HG03558 (cell line): ENCODE measurements around the gene LDAH.
"Not testable (repeated sequence)": the region's sequence is repeated elsewhere in the genome, so short reads cannot be mapped to it uniquely, and the experiment has no call there.

Source experiments
- ATAC-seq: cut with Tn5 transposase; IDR thresholded peaks from one replicate; pipeline ENCODE4 v1.9.1; 2021; ENCODE audit warnings: moderate number of reproducible peaks; ENCODE audit not compliant: unreplicated experiment; ENCODE audit errors: extremely low read depth

Gene LDAH

GRCh38 chr2:20725782-20726181 is 97.1 kb downstream of the LDAH start:
- no peak for ATAC-seq

- ATAC-seq = no peak
Measured at GRCh38 chr2:20724500-20725053, 98.3 kb downstream of the LDAH start.

GRCh38 chr2:20723543-20723942 is 99.4 kb downstream of the LDAH start:
- no peak for ATAC-seq

- no peak for ATAC-seq
Measured at GRCh38 chr2:20722592-20723240, 100.2 kb downstream of the LDAH start.

GRCh38 chr2:20717641-20718040 is 105.3 kb downstream of the LDAH start:
- no peak for ATAC-seq

GRCh38 chr2:20716164-20716563 is 106.7 kb downstream of the LDAH start:
- not testable (repeated sequence) for ATAC-seq

GRCh38 chr2:20714412-20714811 is 108.5 kb downstream of the LDAH start:
- not testable (repeated sequence) for ATAC-seq

- ATAC-seq = not testable (repeated sequence)
Measured at GRCh38 chr2:20713585-20713984, 109.3 kb downstream of the LDAH start.

GRCh38 chr2:20711641-20712040 is 111.3 kb downstream of the LDAH start:
- ATAC-seq = not testable (repeated sequence)

- ATAC-seq = no peak
Measured at GRCh38 chr2:20707601-20708000, 115.3 kb downstream of the LDAH start.

- no peak for ATAC-seq
Measured at GRCh38 chr2:20706786-20707185, 116.1 kb downstream of the LDAH start.

GRCh38 chr2:20706217-20706616 is 116.7 kb downstream of the LDAH start:
- ATAC-seq = no peak

GRCh38 chr2:20704886-20705285 is 118.0 kb downstream of the LDAH start:
- no peak for ATAC-seq

- ATAC-seq = no peak
Measured at GRCh38 chr2:20702563-20702962, 120.3 kb downstream of the LDAH start.

GRCh38 chr2:20698916-20699613 is 123.8 kb downstream of the LDAH start:
- ATAC-seq = no peak

GRCh38 chr2:20697322-20697934 is 125.5 kb downstream of the LDAH start:
- no peak for ATAC-seq

- ATAC-seq = no peak
Measured at GRCh38 chr2:20696366-20696765, 126.5 kb downstream of the LDAH start.

GRCh38 chr2:20693317-20693716 is 129.6 kb downstream of the LDAH start:
- ATAC-seq = no peak

GRCh38 chr2:20692081-20692480 is 130.8 kb downstream of the LDAH start:
- ATAC-seq = no peak

GRCh38 chr2:20691076-20691734 is 131.7 kb downstream of the LDAH start:
- ATAC-seq = no peak
